ENCODE data around the gene ZNF22.
"Not testable (repeated sequence)": the region's sequence is repeated elsewhere in the genome, so short reads cannot be mapped to it uniquely, and the experiment has no call there.

Gene ZNF22

DNA sequence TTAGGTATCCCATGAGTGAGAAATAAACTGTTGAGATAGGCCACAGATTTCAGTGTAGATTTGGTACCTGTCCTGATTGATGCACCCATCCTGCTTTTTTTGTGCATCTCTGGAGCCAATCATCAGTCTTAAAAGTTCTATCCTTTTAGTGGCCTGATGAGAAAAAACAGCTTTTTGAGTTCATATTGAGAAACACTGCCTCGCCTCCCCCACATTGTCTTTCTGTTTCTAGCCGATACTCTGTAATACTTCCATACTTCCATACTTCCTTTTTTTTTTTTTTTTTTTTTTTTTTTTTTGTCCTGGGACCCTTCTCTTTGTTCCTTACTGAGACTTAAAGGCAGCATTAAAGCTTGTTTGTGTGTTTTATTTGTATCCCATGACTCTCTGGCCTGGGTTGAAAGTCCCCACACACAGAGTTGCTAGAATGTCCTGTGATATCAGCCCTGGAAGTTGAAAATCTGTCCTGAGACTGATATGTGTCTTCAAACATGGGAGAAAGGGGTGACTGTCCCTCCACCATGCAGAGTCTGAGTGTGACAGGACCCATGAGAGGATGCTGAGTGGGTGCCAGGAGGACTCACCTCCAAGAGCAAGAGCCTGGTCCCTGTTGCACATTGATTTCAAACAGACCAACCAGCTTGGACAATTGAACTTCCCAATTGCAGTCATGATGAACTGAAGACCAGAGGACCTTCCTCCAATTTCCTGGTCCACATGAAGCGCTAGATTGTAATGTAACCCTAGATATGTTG, 5.7 kb downstream of the ZNF22 start:
- DNase-seq (ENCODE audit: low read depth in 2 of 3, low spot score in 2 of 3) = no peak

DNA sequence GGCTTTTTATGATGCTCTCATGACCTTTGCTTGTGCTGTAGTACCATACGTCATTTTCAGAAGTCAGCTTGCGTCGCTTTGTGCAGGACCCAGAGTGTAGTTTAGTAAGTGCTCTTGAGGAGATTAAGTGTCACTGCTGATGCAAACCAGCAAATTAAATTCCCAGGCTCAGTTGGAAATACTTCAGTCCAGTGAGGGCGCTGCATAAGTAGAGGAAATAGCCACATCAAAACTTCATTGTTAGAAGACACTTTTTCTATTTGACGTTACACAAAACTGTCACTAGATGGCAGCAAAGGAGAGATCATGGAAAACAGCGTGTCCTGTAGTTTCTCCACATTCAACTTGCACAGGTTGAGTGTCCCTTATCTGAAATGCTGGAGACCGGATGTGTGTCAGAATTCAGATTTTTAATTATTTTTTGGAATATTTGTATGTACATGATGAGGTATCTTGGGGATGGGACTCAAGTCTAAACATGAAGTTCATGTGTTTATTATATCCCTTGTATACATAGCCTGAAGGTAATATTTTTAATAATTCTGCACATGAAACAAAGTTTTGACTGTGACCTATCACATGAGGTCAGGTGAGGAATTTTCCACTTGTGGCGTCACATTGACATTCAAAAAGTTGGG, 7.9 kb downstream of the ZNF22 start:
- no peak for DNase-seq (ENCODE audit: low read depth in 2 of 3, low spot score in 2 of 3)

DNA sequence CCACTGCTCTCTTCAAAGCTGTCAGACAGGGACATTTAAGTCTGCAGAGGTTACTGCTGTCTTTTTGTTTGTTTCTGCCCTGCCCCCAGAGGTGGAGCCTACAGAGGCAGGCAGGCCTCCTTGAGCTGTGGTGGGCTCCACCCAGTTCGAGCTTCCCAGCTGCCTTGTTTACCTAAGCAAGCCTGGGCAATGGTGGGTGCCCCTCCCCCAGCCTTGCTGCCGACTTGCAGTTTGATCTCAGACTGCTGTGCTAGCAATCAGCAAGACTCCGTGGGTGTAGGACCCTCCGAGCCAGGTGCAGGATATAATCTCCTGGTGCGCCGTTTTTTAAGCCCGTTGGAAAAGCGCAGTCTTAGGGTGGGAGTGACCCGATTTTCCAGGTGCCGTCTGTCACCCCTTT, 13.8 kb downstream of the ZNF22 start:
- DNase-seq (ENCODE audit: low read depth in 2 of 3, low spot score in 2 of 3) = not testable (repeated sequence)

DNA sequence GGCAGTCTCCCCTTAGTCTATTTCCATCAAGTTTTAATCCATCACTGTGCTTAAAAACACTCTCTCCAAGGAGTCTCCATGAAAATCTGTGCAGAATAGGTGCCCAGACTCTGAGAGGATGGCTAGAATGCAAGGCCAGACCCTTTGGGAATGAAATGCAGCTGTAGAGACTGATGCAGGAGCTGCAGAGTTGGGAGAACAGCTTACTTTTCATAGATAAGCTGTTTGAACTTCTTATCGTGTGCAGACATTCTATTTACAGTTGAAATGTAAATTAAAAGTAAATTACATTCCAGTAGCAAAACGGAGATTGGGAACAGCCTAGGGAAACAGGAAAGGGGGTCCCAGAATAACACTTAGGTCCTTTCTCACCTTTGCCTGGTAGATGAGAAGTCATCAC, 14.9 kb downstream of the ZNF22 start:
- DNase-seq (ENCODE audit: low read depth in 2 of 3, low spot score in 2 of 3) = no peak

DNA sequence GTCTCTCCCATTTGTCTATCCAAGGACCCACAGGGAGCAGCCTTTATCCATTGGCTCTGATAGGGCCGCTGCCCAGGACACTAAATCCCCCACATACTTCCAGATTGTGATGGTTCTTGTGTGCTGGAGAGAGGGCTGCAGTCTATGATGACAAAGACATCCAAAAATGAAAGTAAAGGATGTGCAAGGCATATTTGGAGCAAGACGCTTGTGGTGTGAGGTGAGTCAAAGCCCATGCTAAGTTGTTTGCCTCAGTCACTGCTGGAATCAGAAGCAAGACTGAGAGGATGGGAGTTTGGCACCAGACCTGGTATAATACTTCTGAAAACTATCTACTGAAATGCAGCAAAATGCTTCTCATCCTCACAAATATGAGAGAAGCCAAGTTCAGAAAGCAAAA, 22.7 kb downstream of the ZNF22 start:
- DNase-seq (ENCODE audit: low read depth in 2 of 3, low spot score in 2 of 3) = no peak

DNA sequence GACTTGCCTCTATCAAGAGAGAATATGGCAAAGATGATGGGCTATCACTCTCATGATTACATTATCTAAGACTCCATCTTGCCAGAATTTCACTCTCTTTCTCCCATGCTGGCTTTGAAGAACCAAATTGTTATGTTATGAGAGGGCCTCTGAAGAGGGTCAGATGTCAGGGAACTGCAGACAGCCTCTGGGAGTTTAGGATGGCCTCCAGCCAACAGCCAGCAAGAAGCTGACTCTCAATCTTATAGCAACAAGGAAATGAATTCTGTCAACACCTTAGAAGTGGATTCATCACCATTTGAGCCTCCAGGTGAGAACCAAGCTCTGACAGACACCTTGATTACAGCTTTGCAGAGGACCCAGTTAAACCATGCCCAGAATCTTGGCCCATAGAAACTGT, 33.6 kb downstream of the ZNF22 start:
- no peak for DNase-seq (ENCODE audit: low read depth in 2 of 3, low spot score in 2 of 3)

DNA sequence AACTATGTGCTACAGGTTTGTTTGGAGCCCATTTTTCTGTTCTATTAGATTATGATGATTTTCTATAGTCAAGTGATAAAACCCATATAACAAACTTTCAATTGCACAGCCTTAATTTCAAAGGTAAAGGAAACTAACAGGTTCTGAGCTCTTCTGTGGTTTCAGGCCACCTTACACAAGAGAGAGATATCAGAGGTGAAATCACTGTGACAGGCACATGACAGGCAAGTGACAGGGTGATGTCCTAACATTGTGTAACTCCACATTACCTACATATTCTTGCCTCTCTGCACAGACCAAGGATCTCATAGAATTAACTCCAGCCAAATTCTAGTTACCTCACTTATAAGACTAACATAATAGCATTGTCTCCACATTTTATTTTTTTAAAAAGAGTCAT, 35.0 kb downstream of the ZNF22 start:
- no peak for DNase-seq (ENCODE audit: low read depth in 2 of 3, low spot score in 2 of 3)

DNA sequence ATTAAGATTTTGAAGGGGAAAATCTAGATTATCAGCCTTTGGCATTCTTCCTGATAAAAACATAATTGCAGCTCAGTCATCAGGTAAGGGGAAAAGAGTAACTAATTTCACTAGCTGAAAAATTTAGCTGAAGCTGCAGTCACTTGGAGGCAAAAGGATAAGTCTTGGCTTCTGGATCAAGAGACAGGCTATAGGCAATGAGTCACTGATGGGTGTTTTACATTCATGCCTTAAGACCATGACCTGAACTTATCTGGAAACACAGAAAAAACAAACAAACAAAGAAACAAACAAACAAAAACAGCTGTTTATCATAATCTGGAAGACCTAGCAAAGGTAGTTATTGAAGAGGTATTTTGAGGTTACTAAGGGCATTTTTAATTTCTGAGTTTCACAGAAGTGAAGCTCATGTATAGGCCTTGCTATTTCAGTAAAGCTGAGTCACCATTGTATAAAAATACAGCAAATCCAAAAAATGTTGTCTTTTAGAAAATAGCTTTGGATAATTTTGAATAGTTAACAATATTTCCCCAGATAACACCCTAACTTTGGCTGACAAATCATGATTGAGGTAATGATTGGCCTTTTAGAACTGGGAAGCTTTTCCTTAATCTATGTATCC, 40.3 kb downstream of the ZNF22 start:
- DNase-seq (ENCODE audit: low read depth in 2 of 3, low spot score in 2 of 3) = no peak

DNA sequence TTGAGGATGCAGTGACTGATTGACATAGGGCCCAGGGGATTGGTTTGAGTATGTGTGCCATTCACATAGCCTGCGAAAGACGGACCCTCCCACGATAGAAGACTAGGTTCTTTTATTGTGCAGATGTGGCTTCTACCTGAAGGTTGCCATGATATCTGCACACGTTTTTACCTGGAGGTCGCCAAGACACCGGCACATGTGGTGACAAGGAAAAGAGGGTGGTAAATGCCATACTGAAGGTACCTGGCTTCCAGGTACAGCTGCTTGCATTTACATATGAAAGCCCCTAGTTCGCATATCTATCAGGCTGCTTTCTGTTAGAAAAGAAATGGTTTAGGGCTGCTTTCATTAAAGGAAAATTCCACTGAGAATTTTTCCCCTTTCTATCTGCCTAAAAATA, 43.6 kb downstream of the ZNF22 start:
- DNase-seq (ENCODE audit: low read depth in 2 of 3, low spot score in 2 of 3) = no peak

DNA sequence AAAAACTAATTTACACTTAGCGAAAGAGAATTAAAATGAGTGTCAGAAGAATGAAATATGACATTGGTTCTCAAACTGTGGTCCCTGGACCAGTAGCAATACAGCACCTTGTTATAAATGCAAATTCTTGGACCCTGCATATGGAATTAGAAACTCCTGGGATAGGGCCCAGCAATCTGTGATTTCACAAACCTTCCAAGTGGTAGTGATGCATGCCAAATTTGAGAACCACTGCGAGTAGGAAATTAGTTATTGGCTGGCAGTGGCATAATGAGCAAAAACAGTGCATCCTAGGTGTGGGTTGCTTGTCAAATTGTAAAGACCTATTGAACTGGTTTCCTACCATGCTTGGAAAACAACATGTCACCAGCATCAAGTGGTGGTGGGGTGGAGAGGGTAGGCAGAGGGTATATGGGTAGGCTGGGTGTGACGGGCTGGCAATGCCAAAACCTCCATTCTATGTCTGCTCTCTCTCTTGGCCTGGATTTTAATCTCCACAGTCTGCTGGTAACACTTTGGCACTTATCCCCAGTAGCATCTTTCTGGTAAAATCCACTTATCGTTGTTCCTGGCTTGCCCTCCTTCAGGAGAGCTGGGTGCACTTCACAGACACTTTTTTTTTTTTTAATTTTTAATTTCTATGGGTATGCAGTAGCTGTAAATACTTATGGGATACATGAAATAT, 50.0 kb downstream of the ZNF22 start:
- DNase-seq (ENCODE audit: low read depth in 2 of 3, low spot score in 2 of 3) = no peak

DNA sequence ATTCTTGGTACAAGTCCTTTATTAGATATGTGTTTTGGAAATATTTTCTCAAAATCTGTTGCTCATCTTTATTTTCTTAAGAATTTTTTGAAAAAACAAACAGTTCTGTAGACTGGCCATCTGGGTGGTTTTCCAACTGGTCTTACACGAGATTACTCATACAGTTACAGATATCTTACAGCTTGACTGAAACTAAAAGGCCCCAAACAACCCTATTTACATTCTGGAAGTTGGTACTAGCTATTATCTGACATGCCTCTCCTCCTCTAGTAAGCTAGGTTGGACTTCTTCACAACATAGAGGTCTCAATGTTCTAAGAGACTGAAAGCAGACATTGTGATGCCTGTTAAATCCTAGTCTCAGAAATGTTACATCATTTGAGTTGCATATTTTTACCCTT, 52.0 kb downstream of the ZNF22 start:
- no peak for DNase-seq (ENCODE audit: low read depth in 2 of 3, low spot score in 2 of 3)

DNA sequence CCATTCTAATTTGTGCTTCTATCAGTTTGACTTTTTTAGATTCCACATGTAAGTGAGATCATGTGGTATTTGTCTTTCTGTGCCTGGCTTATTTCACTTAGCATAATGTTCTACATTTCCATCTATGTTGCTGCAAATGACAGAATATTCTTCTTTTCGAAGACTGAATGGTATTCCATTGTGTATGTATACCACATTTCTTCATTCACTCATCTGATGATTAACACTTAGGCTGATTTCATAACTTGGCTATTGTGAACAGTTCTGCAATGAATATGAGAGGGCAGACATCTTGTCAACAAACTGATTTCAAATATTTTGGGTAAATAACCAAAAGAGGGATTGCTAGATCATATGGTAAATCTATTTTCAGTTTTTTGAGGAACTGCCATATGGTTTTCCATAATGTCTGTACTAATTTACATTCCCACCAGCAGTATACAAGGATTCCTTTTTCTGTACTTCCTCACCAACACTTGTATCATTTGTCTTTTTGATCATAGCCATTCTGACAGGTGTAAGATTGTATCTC, 52.9 kb downstream of the ZNF22 start:
- no peak for DNase-seq (ENCODE audit: low read depth in 2 of 3, low spot score in 2 of 3)
